HepG2 (cell line): ENCODE measurements around the gene CFAP100. TPM values are rescaled to one million over a fixed set of nuclear protein-coding genes. Genes with fewer than 3 reads are reported as not detected.

Experiments used
- CBX5 ChIP-seq: sonication (generic); formaldehyde crosslinking; IDR thresholded peaks from 2 replicates; pipeline ENCODE4 v1.4.0; 2020; ENCODE audit warnings: missing genetic modification reagents, borderline replicate concordance
- MBD4 ChIP-seq: IDR thresholded peaks from 2 replicates; pipeline ENCODE4 v1.6.1; 2012; ENCODE audit warnings: low read length, inconsistent platforms, borderline replicate concordance
- MLX ChIP-seq: IDR thresholded peaks from 2 replicates; pipeline ENCODE4 v1.6.1; 2016
- PAX8 ChIP-seq: sonication (generic); formaldehyde crosslinking; IDR thresholded peaks from 2 replicates; pipeline ENCODE4 v1.8.0; 2022; ENCODE audit warnings: mild to moderate bottlenecking, missing genetic modification reagents, borderline replicate concordance
- STAT5B ChIP-seq: sonication (generic); formaldehyde crosslinking; IDR thresholded peaks from 2 replicates; pipeline ENCODE4 v1.4.0; 2020; ENCODE audit warnings: missing genetic modification reagents
- ZFP82 ChIP-seq: sonication (generic); formaldehyde crosslinking; IDR thresholded peaks from 2 replicates; pipeline ENCODE4 v1.5.1; 2020; ENCODE audit warnings: mild to moderate bottlenecking, missing genetic modification reagents, borderline replicate concordance
- ZMYM3 ChIP-seq: sonication (generic); formaldehyde crosslinking; IDR thresholded peaks from 2 replicates; pipeline ENCODE4 v1.5.1; 2020; ENCODE audit warnings: mild to moderate bottlenecking, missing genetic modification reagents
- ZNF414 ChIP-seq: sonication (generic); formaldehyde crosslinking; IDR thresholded peaks from 2 replicates; pipeline ENCODE4 v1.5.0; 2020; ENCODE audit warnings: missing genetic modification reagents
- ZNF431 ChIP-seq: sonication (generic); formaldehyde crosslinking; IDR thresholded peaks from 2 replicates; pipeline ENCODE4 v1.9.0; 2022; ENCODE audit warnings: missing genetic modification reagents, low read depth, mild to moderate bottlenecking, borderline replicate concordance
- ZNF713 ChIP-seq: sonication (generic); formaldehyde crosslinking; IDR thresholded peaks from 2 replicates; pipeline ENCODE4 v1.4.0; 2020; ENCODE audit warnings: mild to moderate bottlenecking, missing genetic modification reagents
- ZNF775 ChIP-seq: sonication (generic); formaldehyde crosslinking; IDR thresholded peaks from 2 replicates; pipeline ENCODE4 v1.4.0; 2020; ENCODE audit warnings: missing genetic modification reagents, mild to moderate bottlenecking, moderate library complexity, borderline replicate concordance
- ZSCAN31 ChIP-seq: sonication (generic); formaldehyde crosslinking; IDR thresholded peaks from 2 replicates; pipeline ENCODE4 v1.5.0; 2020; ENCODE audit warnings: low read depth, mild to moderate bottlenecking, missing genetic modification reagents
- polyA plus RNA-seq, 8 experiments: library from polyadenylated mRNA; depleted of rRNA in 3 of 8; stranded (reverse) in 7 of 8; unstranded in 1 of 8; fragments of >200 nt; fragmentation: Illumina TruSeq in 4 of 8; extraction: Trizol in 4 of 8; gene quantifications; 2 replicates each; pipeline versions ENCODE4 v1.2.1 to v1.2.3, GENCODE V29; 2011 to 2016; ENCODE audit warnings: low read depth in 4 of 8, missing spikeins in 1 of 8, mixed read lengths in 1 of 8; ENCODE audit not compliant: insufficient read depth in 1 of 8
- total RNA-seq, 5 experiments: library from RNA; depleted of rRNA; stranded (reverse); fragments of >200 nt; fragmentation: Illumina TruSeq; extraction: Trizol; gene quantifications; 2 replicates each; pipeline ENCODE4 v1.2.3, GENCODE V29; 2016; ENCODE audit warnings: low read depth in 1 of 5
- TF ChIP-seq, protein P1 (sequence below): sonication (generic); formaldehyde crosslinking; IDR thresholded peaks from 2 replicates; pipeline ENCODE4 v1.5.0; 2020; ENCODE audit warnings: mild to moderate bottlenecking, missing genetic modification reagents, borderline replicate concordance
- TF ChIP-seq, protein P2 (sequence below): sonication (generic); formaldehyde crosslinking; IDR thresholded peaks from 2 replicates; pipeline ENCODE4 v1.9.0; 2021; ENCODE audit warnings: mild to moderate bottlenecking, missing genetic modification reagents
- TF ChIP-seq, protein P3 (sequence below): sonication (generic); formaldehyde crosslinking; IDR thresholded peaks from 2 replicates; pipeline ENCODE4 v1.4.0; 2020; ENCODE audit warnings: low read depth, mild to moderate bottlenecking, missing genetic modification reagents

Gene CFAP100
- total and polyA plus RNA-seq, 2 of the 13 experiments (the other 11 are each of a cell fraction or from before 2014, with no cell fraction given), result 0.32 TPM; not detected in 1

GRCh38 chr3:126472277-126473006 lies 77.7 kb downstream of the CFAP100 start (continued):
- TF ChIP-seq, protein P1, sequence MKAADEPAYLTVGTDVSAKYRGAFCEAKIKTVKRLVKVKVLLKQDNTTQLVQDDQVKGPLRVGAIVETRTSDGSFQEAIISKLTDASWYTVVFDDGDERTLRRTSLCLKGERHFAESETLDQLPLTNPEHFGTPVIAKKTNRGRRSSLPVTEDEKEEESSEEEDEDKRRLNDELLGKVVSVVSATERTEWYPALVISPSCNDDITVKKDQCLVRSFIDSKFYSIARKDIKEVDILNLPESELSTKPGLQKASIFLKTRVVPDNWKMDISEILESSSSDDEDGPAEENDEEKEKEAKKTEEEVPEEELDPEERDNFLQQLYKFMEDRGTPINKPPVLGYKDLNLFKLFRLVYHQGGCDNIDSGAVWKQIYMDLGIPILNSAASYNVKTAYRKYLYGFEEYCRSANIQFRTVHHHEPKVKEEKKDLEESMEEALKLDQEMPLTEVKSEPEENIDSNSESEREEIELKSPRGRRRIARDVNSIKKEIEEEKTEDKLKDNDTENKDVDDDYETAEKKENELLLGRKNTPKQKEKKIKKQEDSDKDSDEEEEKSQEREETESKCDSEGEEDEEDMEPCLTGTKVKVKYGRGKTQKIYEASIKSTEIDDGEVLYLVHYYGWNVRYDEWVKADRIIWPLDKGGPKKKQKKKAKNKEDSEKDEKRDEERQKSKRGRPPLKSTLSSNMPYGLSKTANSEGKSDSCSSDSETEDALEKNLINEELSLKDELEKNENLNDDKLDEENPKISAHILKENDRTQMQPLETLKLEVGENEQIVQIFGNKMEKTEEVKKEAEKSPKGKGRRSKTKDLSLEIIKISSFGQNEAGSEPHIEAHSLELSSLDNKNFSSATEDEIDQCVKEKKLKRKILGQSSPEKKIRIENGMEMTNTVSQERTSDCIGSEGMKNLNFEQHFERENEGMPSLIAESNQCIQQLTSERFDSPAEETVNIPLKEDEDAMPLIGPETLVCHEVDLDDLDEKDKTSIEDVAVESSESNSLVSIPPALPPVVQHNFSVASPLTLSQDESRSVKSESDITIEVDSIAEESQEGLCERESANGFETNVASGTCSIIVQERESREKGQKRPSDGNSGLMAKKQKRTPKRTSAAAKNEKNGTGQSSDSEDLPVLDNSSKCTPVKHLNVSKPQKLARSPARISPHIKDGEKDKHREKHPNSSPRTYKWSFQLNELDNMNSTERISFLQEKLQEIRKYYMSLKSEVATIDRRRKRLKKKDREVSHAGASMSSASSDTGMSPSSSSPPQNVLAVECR (CRISPR knock-in tag), result peak; percentile 68; the same call in 1 of the 2 replicates
- no peak for TF ChIP-seq STAT5B
- TF ChIP-seq ZMYM3, result no peak
- peak; percentile 62; the same call in 1 of the 2 replicates for TF ChIP-seq CBX5
- TF ChIP-seq ZFP82 (CRISPR knock-in tag), result no peak
- TF ChIP-seq MBD4, result no peak
- TF ChIP-seq PAX8 (CRISPR knock-in tag), result no peak
- TF ChIP-seq ZNF414, result no peak
- no peak for TF ChIP-seq ZNF775 (CRISPR knock-in tag)
- TF ChIP-seq, protein P2, sequence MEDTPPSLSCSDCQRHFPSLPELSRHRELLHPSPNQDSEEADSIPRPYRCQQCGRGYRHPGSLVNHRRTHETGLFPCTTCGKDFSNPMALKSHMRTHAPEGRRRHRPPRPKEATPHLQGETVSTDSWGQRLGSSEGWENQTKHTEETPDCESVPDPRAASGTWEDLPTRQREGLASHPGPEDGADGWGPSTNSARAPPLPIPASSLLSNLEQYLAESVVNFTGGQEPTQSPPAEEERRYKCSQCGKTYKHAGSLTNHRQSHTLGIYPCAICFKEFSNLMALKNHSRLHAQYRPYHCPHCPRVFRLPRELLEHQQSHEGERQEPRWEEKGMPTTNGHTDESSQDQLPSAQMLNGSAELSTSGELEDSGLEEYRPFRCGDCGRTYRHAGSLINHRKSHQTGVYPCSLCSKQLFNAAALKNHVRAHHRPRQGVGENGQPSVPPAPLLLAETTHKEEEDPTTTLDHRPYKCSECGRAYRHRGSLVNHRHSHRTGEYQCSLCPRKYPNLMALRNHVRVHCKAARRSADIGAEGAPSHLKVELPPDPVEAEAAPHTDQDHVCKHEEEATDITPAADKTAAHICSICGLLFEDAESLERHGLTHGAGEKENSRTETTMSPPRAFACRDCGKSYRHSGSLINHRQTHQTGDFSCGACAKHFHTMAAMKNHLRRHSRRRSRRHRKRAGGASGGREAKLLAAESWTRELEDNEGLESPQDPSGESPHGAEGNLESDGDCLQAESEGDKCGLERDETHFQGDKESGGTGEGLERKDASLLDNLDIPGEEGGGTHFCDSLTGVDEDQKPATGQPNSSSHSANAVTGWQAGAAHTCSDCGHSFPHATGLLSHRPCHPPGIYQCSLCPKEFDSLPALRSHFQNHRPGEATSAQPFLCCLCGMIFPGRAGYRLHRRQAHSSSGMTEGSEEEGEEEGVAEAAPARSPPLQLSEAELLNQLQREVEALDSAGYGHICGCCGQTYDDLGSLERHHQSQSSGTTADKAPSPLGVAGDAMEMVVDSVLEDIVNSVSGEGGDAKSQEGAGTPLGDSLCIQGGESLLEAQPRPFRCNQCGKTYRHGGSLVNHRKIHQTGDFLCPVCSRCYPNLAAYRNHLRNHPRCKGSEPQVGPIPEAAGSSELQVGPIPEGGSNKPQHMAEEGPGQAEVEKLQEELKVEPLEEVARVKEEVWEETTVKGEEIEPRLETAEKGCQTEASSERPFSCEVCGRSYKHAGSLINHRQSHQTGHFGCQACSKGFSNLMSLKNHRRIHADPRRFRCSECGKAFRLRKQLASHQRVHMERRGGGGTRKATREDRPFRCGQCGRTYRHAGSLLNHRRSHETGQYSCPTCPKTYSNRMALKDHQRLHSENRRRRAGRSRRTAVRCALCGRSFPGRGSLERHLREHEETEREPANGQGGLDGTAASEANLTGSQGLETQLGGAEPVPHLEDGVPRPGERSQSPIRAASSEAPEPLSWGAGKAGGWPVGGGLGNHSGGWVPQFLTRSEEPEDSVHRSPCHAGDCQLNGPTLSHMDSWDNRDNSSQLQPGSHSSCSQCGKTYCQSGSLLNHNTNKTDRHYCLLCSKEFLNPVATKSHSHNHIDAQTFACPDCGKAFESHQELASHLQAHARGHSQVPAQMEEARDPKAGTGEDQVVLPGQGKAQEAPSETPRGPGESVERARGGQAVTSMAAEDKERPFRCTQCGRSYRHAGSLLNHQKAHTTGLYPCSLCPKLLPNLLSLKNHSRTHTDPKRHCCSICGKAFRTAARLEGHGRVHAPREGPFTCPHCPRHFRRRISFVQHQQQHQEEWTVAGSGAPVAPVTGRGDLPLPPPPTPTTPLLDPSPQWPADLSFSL (CRISPR knock-in tag), result no peak
- 0 out of 2 replicates have a peak, but pooled peaks have one; percentile 66 for TF ChIP-seq ZSCAN31 (CRISPR knock-in tag)
- TF ChIP-seq, protein P3, sequence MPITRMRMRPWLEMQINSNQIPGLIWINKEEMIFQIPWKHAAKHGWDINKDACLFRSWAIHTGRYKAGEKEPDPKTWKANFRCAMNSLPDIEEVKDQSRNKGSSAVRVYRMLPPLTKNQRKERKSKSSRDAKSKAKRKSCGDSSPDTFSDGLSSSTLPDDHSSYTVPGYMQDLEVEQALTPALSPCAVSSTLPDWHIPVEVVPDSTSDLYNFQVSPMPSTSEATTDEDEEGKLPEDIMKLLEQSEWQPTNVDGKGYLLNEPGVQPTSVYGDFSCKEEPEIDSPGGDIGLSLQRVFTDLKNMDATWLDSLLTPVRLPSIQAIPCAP (CRISPR knock-in tag), result no peak
- no peak for TF ChIP-seq ZNF713
- TF ChIP-seq ZNF431 (CRISPR knock-in tag), result no peak
- no peak for TF ChIP-seq MLX (CRISPR knock-in tag)
